Activated CD8-positive, alpha-beta memory T cell treated with anti-CD3 and anti-CD28 coated beads, Interleukin-2, amount 50 U/mL, for 24 hours (primary cell): ENCODE results near the gene PLAC8L1.

Experiments
- DNase-seq: peaks from one replicate; pipeline ENCODE4 v3.0.0-alpha.2; 2020; ENCODE audit errors: extremely low read depth

Gene PLAC8L1

DNA sequence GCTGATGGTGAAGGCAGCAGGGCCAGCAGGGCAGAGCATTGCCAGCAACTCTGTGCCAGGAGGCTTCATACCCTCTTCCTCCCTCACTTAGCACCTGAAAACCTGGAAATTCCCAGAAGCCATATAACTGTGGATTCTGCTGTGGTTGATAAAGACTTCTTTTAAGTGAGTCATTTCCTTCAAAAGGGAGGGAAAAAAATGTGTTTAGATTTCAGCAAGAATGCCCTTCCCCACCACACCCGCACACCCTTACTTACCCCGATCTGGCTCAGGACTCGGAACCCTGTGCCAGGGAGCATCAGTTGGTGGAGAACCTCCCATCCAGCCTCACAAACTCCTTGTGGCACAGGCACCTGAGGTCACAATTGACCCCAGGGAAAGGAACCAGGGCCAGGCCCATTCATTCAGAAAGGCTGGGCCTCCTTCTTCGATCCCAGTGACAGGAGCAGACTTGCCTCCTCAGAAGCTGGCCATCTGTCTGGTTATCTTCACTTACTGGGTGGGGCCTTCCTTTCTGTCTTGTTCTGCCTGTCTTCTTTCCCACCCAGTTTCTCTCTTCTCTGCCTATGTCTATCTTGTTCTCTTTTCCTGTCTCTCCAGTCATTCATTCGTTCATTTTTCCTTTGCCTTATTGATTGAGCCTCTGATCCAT lies 62.6 kb downstream of the PLAC8L1 start:
- no peak for DNase-seq

DNA sequence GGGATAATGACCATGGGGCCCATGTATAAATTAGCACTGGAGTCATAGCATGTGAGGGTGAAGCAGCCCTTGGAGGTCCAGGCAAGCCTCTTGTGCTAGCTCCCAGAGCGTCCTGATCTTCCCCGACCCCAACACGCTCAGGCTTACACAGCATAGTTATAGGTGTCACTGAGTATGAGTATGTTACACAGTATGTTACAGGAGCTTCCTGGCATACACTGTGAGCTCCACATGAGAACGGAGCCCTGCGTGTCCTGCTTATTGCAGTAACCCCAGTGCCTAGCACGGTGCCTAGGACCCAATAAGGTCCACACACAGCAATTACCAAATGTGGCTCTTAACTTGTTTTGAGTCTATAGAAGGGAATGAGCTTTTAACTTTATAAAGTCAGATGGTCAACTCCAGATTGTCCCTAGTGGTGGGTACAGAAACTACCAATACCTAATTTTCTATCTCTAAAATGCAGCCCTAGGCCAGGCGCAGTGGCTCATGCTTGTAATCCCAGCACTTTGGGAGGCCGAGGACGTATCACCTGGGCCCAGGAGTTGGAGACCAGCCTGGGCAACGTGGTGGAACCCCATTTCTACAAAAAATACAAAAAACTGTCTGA lies 64.1 kb downstream of the PLAC8L1 start:
- no peak for DNase-seq

DNA sequence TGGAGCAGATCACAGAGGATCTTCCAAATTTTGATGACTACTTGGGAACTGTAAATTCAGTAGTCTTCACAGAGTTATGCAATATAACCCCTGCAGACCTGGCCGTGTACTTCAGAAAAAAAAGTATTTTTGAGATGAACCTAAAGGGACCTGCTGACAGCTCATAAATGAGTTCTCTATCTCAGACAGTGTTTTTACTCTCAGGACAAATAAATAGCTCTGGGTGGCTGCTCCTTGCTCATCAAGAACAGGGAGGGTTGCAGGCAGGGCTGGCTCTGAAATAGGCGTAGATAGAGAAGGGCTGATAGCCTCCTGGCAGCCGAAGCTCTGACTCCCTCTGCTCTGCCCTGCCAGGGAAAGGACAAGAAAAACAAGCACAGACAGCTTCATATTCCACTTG lies 64.8 kb downstream of the PLAC8L1 start:
- DNase-seq, result no peak

DNA sequence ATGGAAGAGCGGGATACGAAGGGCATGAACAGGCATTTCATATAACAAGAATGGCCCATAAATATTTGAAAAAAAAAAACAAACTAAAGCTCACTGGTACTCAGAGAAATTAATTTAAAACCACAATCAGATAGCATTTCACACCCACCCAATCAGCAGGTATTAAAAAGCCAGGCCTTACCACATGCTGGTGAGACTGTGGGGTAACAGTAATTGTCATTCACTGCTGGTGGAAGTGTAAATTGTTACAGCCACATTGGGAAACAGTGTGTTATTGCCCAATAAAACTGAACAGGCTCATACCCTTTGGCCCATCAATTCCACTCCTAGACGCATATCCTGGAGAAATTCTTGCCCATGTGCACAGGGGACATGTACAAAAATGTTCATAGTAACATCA lies 66.0 kb downstream of the PLAC8L1 start:
- DNase-seq, result no peak

DNA sequence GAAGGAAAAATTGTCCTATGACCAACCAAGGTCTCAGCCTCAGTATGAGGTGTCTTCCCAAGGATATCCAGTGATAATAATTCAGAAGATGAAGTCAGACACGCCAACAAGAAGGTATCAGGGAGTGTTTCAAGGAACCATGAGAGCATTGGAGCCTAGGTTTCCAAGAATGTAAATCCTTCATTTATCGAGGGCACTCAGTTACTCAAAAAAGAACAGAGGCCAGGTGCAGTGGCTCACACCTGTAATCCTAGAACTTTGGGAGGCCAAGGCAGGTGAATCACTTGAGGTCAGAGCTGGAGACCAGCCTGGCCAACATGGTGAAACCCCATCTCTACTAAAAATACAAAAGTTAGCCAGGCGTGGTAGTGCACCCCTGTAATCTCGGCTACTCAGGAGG lies 70.8 kb downstream of the PLAC8L1 start:
- no peak for DNase-seq
